ENCODE results near the gene STARD10. TPM values are rescaled to one million over a fixed set of nuclear protein-coding genes. Genes with fewer than 3 reads are reported as not detected.

STARD10 gene
- total and polyA plus RNA-seq, 4 donors = 70.5 to 328 (median 232) TPM

GRCh38 chr11:72755713-72756285 is 38.0 kb downstream of the STARD10 start:
- no peak for DNase-seq (ENCODE audit: low spot score)
- WGBS = 93% methylated on average over 4 of the region's 4 CpGs
- H3K36me3 ChIP-seq (ENCODE audit: control insufficient read depth in 4 of 4, insufficient read depth in 3 of 4, low read depth in 1 of 4, low read length in 3 of 4) = peaks cover 16 to 27% (median 26%) of the 10 kb centered on the region in 4 donors

More at GRCh38 chr11:72755713-72756285, 38.0 kb downstream of the STARD10 start:
- no peaks in the 10 kb centered on the region for H3K9me3 ChIP-seq (ENCODE audit: control insufficient read depth in 4 of 4, low read length in 3 of 4)
- no peak overlapping the region for H3K4me3 ChIP-seq (ENCODE audit: low read depth in 1 of 3, low read length in 3 of 3)
- H3K4me1 ChIP-seq (ENCODE audit: control insufficient read depth in 4 of 4, insufficient read depth in 4 of 4, low read length in 3 of 4) = peaks cover 4 to 41% (median 22%) of the 10 kb centered on the region in 4 donors
- no peaks in the 10 kb centered on the region for H3K27me3 ChIP-seq (ENCODE audit: control insufficient read depth in 4 of 4, insufficient read depth in 4 of 4, low read length in 3 of 4)
- H3K9ac ChIP-seq (ENCODE audit: low read depth in 1 of 2, low read length in 2 of 2) = no peak overlapping the region
- TF ChIP-seq EGR1 (IDR thresholded peaks at IDR 0.05; ENCODE audit: low read depth in 2 of 2) = no peak
- TF ChIP-seq RXRA (IDR thresholded peaks at IDR 0.05) = no peak
- TF ChIP-seq FOXA1 (IDR thresholded peaks at IDR 0.05) = no peak
- no peak for TF ChIP-seq SP1 (IDR thresholded peaks at IDR 0.05)
- no peak for TF ChIP-seq JUND (IDR thresholded peaks at IDR 0.05)
- TF ChIP-seq YY1 (IDR thresholded peaks at IDR 0.05) = no peak
- no peak for TF ChIP-seq HNF4G (IDR thresholded peaks at IDR 0.05)
- TF ChIP-seq ZBTB33 (IDR thresholded peaks at IDR 0.05) = no peak
- no peak for TF ChIP-seq FOXA2 (IDR thresholded peaks at IDR 0.05)
- no peak for TF ChIP-seq HNF4A (conservative IDR thresholded peaks at IDR 0.05)
- TF ChIP-seq, protein P1, sequence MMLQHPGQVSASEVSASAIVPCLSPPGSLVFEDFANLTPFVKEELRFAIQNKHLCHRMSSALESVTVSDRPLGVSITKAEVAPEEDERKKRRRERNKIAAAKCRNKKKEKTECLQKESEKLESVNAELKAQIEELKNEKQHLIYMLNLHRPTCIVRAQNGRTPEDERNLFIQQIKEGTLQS (IDR thresholded peaks at IDR 0.05) = no peak
- TF ChIP-seq TAF1 (conservative IDR thresholded peaks at IDR 0.05) = no peak
- TF ChIP-seq GABPA (IDR thresholded peaks at IDR 0.05 in 1 of 2, conservative IDR thresholded peaks at IDR 0.05 in 1 of 2) = no peak
- no peak for TF ChIP-seq MAX (IDR thresholded peaks at IDR 0.05)
- TF ChIP-seq, protein P2, sequence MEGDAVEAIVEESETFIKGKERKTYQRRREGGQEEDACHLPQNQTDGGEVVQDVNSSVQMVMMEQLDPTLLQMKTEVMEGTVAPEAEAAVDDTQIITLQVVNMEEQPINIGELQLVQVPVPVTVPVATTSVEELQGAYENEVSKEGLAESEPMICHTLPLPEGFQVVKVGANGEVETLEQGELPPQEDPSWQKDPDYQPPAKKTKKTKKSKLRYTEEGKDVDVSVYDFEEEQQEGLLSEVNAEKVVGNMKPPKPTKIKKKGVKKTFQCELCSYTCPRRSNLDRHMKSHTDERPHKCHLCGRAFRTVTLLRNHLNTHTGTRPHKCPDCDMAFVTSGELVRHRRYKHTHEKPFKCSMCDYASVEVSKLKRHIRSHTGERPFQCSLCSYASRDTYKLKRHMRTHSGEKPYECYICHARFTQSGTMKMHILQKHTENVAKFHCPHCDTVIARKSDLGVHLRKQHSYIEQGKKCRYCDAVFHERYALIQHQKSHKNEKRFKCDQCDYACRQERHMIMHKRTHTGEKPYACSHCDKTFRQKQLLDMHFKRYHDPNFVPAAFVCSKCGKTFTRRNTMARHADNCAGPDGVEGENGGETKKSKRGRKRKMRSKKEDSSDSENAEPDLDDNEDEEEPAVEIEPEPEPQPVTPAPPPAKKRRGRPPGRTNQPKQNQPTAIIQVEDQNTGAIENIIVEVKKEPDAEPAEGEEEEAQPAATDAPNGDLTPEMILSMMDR (IDR thresholded peaks at IDR 0.05; ENCODE audit: low read depth, low read length, missing input control) = no peak
- TF ChIP-seq, protein P3, sequence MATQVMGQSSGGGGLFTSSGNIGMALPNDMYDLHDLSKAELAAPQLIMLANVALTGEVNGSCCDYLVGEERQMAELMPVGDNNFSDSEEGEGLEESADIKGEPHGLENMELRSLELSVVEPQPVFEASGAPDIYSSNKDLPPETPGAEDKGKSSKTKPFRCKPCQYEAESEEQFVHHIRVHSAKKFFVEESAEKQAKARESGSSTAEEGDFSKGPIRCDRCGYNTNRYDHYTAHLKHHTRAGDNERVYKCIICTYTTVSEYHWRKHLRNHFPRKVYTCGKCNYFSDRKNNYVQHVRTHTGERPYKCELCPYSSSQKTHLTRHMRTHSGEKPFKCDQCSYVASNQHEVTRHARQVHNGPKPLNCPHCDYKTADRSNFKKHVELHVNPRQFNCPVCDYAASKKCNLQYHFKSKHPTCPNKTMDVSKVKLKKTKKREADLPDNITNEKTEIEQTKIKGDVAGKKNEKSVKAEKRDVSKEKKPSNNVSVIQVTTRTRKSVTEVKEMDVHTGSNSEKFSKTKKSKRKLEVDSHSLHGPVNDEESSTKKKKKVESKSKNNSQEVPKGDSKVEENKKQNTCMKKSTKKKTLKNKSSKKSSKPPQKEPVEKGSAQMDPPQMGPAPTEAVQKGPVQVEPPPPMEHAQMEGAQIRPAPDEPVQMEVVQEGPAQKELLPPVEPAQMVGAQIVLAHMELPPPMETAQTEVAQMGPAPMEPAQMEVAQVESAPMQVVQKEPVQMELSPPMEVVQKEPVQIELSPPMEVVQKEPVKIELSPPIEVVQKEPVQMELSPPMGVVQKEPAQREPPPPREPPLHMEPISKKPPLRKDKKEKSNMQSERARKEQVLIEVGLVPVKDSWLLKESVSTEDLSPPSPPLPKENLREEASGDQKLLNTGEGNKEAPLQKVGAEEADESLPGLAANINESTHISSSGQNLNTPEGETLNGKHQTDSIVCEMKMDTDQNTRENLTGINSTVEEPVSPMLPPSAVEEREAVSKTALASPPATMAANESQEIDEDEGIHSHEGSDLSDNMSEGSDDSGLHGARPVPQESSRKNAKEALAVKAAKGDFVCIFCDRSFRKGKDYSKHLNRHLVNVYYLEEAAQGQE (IDR thresholded peaks at IDR 0.05) = no peak
- no peak for TF ChIP-seq RAD21 (IDR thresholded peaks at IDR 0.05)
- no peak for TF ChIP-seq NR2F2 (IDR thresholded peaks at IDR 0.05)
- no peak overlapping the region for H3K27ac ChIP-seq (ENCODE audit: low read depth in 1 of 2, low read length in 2 of 2)
